SJSA1 (cell line): ENCODE results near the gene CHN2. TPM values are rescaled to one million over a fixed set of nuclear protein-coding genes. Genes with fewer than 3 reads are reported as not detected.
"Not testable (repeated sequence)": the region's sequence is repeated elsewhere in the genome, so short reads cannot be mapped to it uniquely, and the experiment has no call there.

Source experiments
- DNase-seq, 2 experiments: peaks; one replicate each; pipeline ENCODE4 v3.0.0-alpha.2; 2015 to 2020; ENCODE audit warnings: low spot score in 2 of 2, low read depth in 1 of 2
- H3K27ac ChIP-seq: fragments of 250-450 bp; sonication (Bioruptor Pico); 2 replicates; pipeline ENCODE4 v1.5.1; 2020; ENCODE audit warnings: mild to moderate bottlenecking, moderate library complexity
- H3K27me3 ChIP-seq: fragments of 250-450 bp; sonication (Bioruptor Pico); replicated peaks from 2 replicates; pipeline ENCODE4 v1.5.1; 2020; ENCODE audit warnings: mild to moderate bottlenecking, moderate library complexity
- H3K36me3 ChIP-seq: fragments of 250-450 bp; sonication (Bioruptor Pico); 2 replicates; pipeline ENCODE4 v1.5.1; 2020; ENCODE audit warnings: mild to moderate bottlenecking
- H3K4me1 ChIP-seq: fragments of 250-450 bp; sonication (Bioruptor Pico); replicated peaks from 2 replicates; pipeline ENCODE4 v1.6.1; 2021; ENCODE audit warnings: mild to moderate bottlenecking
- H3K4me3 ChIP-seq: fragments of 250-450 bp; sonication (Bioruptor Pico); 2 replicates; pipeline ENCODE4 v1.5.1; 2020; ENCODE audit warnings: mild to moderate bottlenecking
- H3K9me3 ChIP-seq: fragments of 250-450 bp; sonication (Bioruptor Pico); replicated peaks from 2 replicates; pipeline ENCODE4 v1.5.1; 2020; ENCODE audit warnings: mild to moderate bottlenecking
- total RNA-seq: library from RNA; depleted of rRNA; stranded (reverse); fragments of >200 nt; shearing (Covaris generic); gene quantifications from 2 replicates; pipeline ENCODE4 v1.2.3, GENCODE V29; 2014

Gene CHN2
- total RNA-seq, 1 experiment from 2014 or later, result 0.21 TPM

DNA sequence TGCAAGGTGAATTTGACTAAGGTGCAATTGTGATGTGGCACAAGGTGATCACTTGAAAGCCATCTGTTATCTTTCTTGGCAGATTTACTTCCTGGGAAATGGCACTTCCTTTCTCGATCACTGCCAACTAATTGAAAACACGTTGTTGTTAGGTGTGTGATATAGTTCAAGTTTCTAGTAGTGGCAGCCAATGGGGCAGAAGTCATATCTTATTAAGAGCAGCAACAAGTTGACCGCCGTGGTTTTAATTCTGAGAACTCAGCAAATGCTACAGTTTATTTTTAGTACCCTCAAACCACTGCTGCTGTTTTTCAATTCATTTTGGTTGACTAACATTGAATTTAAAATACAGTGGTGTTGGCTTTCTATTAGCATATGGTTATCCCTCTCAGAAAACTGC lies 1.6 kb downstream of the CHN2 start:
- no peak overlapping the region for H3K4me3 ChIP-seq
- no peak overlapping the region for H3K27ac ChIP-seq
- peaks cover 69% of the 10 kb centered on the region for H3K27me3 ChIP-seq
- no peak for DNase-seq
- no peaks in the 10 kb centered on the region for H3K9me3 ChIP-seq
- H3K4me1 ChIP-seq, result peaks cover 15% of the 10 kb centered on the region
- no peaks in the 10 kb centered on the region for H3K36me3 ChIP-seq

DNA sequence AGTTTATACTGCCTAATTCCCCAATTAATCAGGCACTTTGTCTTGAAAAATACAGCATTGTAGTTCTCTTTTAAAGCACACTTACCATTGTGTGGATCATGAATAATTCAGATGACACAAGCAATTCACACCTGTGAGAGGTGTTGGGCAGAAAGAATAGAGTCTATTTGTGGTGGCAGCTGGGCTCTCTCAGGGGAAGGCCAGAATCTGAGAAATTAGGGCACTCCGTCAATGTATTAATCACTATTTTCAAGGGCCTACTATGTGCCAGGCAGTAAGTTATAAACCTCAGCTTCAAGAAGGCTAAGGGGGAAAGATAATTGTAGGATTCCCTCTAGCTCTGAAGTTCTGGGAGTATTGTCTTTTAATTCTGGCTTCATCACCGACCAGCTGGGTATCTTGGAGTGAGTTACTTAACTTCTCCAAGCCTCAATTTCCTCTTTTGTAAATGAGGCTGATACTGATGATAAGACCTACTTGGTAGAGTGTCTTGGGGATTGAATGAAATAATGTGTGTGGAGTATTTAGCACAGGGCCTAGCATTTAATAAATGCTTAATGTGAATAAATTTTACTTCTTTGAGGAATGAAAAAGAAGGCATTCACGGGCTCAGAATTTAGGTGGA lies 2.5 kb downstream of the CHN2 start:
- no peak for DNase-seq
- Histone ChIP-seq H3K27me3 (peaks cover 70% of the 10 kb centered on the region), H3K36me3 (no peaks in the 10 kb centered on the region), H3K27ac (no peak overlapping the region), H3K4me3 (no peak overlapping the region), H3K9me3 (no peaks in the 10 kb centered on the region), H3K4me1 (peaks cover 15% of the 10 kb centered on the region)

DNA sequence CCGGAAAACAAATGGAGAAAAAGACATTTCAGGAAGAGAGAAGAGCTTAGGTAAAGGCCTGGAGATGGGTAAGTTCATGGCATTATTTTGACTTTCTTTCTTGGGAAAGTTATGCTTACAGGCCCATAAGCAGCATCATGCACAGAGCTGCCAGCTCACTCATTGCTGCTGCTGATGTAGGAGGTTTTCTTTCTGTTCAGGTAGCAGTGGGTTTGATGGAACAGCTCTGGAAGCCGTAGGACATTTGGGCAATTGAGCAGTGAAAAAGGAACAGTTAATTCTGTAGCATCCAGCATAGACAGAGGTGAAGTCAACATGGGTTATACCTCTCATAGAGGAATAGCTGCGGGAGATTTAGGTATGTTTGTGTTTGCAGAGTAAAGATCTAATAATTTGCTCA lies 3.3 kb downstream of the CHN2 start:
- H3K27ac ChIP-seq, result no peak overlapping the region
- H3K4me1 ChIP-seq, result peaks cover 15% of the 10 kb centered on the region
- H3K27me3 ChIP-seq, result peaks cover 63% of the 10 kb centered on the region
- H3K36me3 ChIP-seq, result no peaks in the 10 kb centered on the region
- H3K4me3 ChIP-seq, result no peak overlapping the region
- no peaks in the 10 kb centered on the region for H3K9me3 ChIP-seq
- no peak for DNase-seq

DNA sequence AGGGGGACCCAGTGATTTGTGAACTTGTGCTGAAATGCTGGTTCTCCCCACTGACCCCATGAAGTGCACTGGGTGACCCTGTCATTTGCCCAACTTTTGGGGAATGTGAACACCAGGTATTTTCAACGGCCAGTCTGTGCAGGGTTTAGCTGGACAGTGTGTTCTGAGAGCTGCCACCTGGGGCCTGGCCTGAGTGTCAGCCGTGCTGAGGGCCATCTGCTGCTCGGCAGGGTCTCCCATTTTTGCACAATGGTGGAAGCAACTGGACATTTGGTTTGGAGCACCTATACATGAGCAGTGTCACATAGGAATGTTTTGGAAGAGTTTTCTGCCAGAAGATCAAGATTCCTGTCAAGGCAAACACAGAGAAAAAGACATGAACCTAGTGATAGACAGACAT lies 5.2 kb downstream of the CHN2 start:
- no peak for DNase-seq
- Histone ChIP-seq H3K4me1 (peaks cover 10% of the 10 kb centered on the region), H3K27ac (no peak overlapping the region), H3K4me3 (no peak overlapping the region), H3K36me3 (no peaks in the 10 kb centered on the region), H3K9me3 (no peaks in the 10 kb centered on the region), H3K27me3 (peaks cover 48% of the 10 kb centered on the region)

DNA sequence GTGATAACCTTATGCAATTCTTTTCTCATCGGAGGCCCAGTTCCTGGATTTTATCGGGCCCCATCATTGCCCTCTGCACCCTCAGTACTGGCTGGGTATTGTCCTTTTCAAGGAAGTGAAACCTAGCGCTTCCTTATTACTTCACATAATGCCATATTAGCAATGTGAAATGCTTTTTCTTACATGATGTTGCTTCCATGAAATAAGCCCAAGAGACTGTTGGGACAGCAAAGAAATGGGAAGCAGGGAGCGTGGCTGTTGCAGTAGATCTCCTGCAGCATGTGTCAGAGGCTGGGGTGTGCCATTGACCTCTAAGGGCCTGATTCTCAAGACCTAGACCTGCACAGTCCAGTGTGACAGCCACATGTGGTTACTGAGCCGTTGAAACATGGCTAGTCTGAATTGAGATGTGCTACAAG lies 8.1 kb downstream of the CHN2 start:
- H3K36me3 ChIP-seq, result no peaks in the 10 kb centered on the region
- H3K27ac ChIP-seq, result no peak overlapping the region
- H3K4me3 ChIP-seq, result no peak overlapping the region
- no peaks in the 10 kb centered on the region for H3K9me3 ChIP-seq
- H3K4me1 ChIP-seq, result no peaks in the 10 kb centered on the region
- peaks cover 24% of the 10 kb centered on the region for H3K27me3 ChIP-seq
- DNase-seq, result no peak

DNA sequence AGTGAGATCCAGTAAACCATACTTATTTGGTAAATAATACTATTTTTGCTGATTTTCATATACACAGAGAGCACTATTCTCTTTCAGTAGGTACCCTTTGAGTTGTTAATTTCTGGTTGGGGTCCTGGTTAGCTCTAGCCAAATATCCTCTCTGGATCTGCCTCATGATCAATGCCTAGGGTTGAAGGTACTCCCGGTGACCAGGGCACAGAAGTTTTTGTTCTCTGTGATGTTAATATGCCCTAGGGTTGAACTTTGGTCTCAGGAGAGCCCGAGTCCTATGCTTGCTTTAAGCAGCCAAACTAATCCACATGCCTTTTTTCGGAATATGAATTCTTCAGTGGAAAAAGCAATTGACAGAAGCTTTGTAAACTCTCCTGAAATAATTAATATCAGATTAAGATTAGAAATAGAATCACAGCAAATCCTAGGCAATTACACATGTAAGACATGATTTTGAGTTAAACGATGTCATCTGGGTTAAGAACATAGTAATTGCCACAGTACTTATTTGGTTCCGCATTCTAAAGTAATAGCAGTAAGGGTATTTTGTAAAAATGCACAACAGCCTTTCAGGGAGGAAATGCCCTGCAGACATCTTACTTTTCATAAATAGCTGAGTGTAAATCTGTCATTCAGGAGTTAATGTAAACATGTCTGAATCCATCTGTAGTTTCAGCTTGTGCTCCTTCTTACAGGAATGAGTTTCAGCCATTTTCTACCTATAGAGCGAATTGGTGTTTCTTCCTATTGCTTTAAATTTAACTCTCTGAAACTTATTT lies 10.1 kb downstream of the CHN2 start:
- no peak overlapping the region for H3K27ac ChIP-seq
- peaks cover 13% of the 10 kb centered on the region; the same call in 1 of the 2 replicates for H3K27me3 ChIP-seq
- no peaks in the 10 kb centered on the region for H3K36me3 ChIP-seq
- no peak overlapping the region for H3K4me3 ChIP-seq
- H3K9me3 ChIP-seq, result no peaks in the 10 kb centered on the region
- no peaks in the 10 kb centered on the region for H3K4me1 ChIP-seq
- no peak for DNase-seq

DNA sequence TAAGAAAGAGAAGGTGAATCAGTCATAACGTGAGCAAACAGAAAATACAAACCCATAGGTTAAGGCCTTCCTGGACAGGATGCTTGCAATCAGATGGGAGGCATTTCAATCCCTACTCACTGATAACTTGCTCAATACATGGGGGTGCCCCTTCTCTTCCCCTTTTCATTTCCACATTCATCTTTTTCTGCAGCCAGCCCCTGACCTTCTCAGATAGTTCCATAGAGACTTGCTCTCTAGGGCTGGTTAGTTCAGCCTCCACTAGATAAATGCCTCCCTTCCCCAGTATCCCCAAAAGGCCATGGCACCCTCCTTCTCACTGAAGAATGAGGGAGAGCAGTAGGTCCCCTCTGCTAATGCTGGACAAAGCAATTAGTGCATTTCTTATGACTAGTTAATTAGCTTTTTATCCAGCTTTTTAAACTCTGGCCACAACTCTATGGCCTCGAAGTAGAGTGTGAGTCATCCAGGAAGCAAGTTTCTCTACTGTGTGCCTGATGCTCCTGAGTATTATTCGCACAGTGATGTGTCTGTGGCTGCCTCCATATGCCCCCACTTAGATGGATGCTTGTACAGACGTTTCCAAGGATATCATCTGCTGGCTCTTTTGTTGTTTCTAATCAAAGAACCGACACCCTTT lies 12.7 kb downstream of the CHN2 start:
- Histone ChIP-seq H3K36me3 (no peaks in the 10 kb centered on the region), H3K4me3 (no peak overlapping the region), H3K27ac (no peak overlapping the region)

DNA sequence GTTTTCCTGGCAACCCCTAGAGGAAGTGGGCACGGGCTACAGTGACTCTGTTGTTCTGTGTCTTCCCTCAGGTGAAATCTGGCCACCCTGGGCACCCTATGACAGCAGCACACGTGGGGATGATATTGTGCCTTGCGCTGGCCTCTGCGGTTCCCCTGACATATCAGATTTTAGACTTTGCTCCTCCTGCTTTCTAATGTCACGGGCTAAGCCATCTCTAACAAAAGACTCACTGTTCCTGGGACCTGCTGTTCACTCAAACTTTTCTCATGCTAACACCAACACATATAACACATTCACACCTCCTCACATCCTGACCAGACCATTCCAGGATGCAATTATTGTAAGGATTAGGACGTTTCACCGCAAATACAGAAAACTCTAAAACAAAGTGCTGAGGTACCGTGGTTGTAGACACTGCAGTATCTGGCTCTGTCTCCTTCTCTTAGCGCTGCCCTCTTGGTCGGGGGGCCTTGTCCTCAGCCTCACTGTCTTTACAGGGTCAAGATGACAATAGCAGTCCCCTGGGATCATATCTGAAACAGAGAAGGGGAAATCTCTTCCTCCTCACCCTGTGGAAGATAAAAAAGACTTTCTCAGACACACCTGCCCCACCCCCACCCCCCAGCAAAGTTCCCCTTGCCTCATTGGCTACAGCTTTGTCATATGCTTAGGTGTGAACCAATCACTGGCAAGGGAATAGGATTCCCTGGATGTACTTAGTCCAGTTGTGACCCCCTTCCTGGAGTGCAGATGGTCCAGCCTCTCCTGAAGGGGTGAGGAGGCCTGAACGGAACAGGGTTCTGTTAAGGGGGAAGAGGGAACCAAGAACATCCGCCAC lies 14.1 kb downstream of the CHN2 start:
- H3K27me3 ChIP-seq, result peaks cover 3% of the 10 kb centered on the region; the same call in 1 of the 2 replicates
- no peak overlapping the region for H3K4me3 ChIP-seq
- H3K27ac ChIP-seq, result no peak overlapping the region
- no peaks in the 10 kb centered on the region for H3K9me3 ChIP-seq
- no peaks in the 10 kb centered on the region for H3K4me1 ChIP-seq
- H3K36me3 ChIP-seq, result no peaks in the 10 kb centered on the region
- no peak for DNase-seq

More for the DNA sequence above, 12.7 kb downstream of the CHN2 start:
- Histone ChIP-seq H3K27me3 (peaks cover 3% of the 10 kb centered on the region; the same call in 1 of the 2 replicates), H3K9me3 (no peaks in the 10 kb centered on the region), H3K4me1 (no peaks in the 10 kb centered on the region)
- no peak for DNase-seq

DNA sequence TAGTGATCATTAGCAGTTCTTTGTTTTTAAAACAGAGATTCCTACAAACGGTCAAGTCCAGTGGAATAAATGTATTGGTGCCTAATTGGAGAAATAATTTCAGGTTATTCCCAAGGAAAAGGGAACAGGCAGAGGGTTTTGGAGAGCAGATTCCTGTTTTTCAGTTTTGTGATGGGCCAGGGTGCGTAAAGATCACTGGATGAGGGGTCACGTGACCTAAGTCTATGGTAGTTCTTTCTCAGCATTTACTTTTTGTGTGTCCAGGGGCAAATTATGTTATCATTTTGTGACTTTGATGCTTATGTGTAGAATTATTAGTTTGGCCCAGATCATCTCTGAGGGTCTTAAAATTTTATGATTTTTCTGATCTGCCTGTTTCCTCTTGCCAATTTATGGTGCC lies 15.2 kb downstream of the CHN2 start:
- no peaks in the 10 kb centered on the region for H3K9me3 ChIP-seq
- peaks cover 12% of the 10 kb centered on the region; the same call in 1 of the 2 replicates for H3K27me3 ChIP-seq
- H3K36me3 ChIP-seq, result no peaks in the 10 kb centered on the region
- no peak for DNase-seq
- H3K4me3 ChIP-seq, result no peak overlapping the region
- no peak overlapping the region for H3K27ac ChIP-seq
- no peaks in the 10 kb centered on the region for H3K4me1 ChIP-seq

DNA sequence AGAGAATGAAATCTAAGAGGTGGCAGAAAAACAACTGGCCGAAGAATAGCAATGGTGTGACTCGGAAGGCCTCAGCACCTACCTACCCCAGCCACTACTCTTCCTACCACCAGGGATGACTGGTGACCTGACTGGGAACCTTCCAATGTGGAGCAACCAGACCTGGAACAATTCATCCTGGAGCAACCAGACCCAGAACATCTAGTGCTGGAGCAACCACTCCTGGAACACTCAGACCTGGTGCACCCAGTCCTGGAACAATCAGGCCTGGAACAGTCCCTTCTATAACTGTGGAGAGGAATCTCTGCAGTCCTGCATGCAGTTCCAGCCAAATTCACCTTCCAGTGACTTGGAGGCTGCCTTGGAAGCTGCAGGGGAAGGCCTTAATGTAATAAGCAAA lies 18.2 kb downstream of the CHN2 start:
- H3K4me3 ChIP-seq, H3K36me3 ChIP-seq, H3K4me1 ChIP-seq, H3K9me3 ChIP-seq, H3K27ac ChIP-seq, DNase-seq: not testable (repeated sequence)
- H3K27me3 ChIP-seq, result peaks cover 11% of the 10 kb centered on the region; the same call in 1 of the 2 replicates

DNA sequence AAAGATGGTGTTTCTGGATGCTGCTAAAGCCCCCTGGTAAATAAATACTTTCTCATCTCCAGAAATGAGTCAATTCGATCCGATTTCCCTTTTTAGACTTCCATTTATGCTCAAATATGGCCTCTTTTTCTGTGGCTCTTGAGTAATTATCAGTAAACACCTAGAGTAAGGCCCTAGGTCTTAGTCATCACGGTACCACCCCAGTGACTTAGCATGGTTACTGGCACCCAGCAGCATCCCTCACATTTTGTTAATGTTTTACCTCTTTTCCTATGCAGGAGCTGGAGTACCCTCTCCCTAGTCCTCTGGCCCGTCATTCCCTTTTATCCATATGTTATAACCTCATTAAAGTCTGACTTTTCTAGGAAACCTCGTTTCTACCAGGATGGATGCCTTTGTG lies 19.5 kb downstream of the CHN2 start:
- no peak overlapping the region for H3K27ac ChIP-seq
- H3K27me3 ChIP-seq, result peaks cover 12% of the 10 kb centered on the region; the same call in 1 of the 2 replicates
- no peaks in the 10 kb centered on the region for H3K9me3 ChIP-seq
- H3K36me3 ChIP-seq, result no peaks in the 10 kb centered on the region
- no peaks in the 10 kb centered on the region for H3K4me1 ChIP-seq
- H3K4me3 ChIP-seq, result no peak overlapping the region
- DNase-seq, result no peak

DNA sequence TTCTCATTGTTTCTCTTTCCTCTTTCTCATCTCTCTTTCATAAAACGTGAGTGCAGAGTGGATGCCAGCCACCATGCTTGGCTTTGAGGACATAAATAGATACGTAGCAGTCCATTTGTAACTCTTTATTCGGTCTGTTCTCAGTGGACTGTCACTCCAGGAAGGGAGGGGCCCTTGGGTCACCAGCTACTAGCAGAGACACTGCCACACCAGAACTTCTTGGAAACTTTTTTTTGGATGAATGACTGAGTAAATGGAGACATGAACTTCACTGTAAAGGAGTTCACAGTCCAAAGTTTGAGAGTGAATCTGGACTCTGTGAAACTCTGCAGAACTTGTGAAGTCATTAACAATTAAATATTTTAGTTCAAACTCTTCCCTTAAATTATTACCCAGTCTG lies 20.2 kb downstream of the CHN2 start:
- Histone ChIP-seq H3K27ac (no peak overlapping the region), H3K36me3 (no peaks in the 10 kb centered on the region), H3K27me3 (peaks cover 12% of the 10 kb centered on the region; the same call in 1 of the 2 replicates), H3K4me3 (no peak overlapping the region), H3K9me3 (no peaks in the 10 kb centered on the region), H3K4me1 (no peaks in the 10 kb centered on the region)
- no peak for DNase-seq

DNA sequence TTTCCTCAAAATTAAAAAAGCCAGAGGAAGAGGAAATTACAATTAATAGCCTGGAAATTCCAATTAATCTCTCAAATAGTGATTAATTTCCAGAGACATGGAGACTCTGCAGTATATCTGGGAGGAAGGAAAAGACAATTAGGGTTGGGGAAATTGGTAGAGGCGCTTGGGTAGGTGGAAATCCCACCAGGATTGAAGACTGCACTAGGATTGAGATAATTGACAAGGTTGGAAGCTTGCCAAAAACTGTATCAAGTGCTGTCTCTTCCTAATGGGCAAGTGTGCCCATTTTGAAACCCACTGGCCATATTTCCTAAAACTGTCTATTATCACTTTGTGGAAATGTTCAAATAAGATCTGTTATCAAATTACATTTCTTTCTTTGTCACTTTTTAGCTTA lies 21.6 kb downstream of the CHN2 start:
- Histone ChIP-seq H3K27ac (no peak overlapping the region), H3K9me3 (no peaks in the 10 kb centered on the region), H3K4me1 (no peaks in the 10 kb centered on the region), H3K4me3 (no peak overlapping the region), H3K27me3 (peaks cover 12% of the 10 kb centered on the region; the same call in 1 of the 2 replicates), H3K36me3 (no peaks in the 10 kb centered on the region)
- no peak for DNase-seq
